IgD-negative memory B cell (primary cell): Measurements from ENCODE around the gene ATP10A. TPM values are rescaled to one million over a fixed set of nuclear protein-coding genes. Genes with fewer than 3 reads are reported as not detected.

Experiments used
- H3K27ac Mint-ChIP-seq, 3 donors: one replicate each; pipeline ENCODE4 v1.8.0; 2020 to 2022; ENCODE audit warnings: mild to moderate bottlenecking in 3 of 3, mixed read lengths in 3 of 3, moderate library complexity in 1 of 3
- H3K27me3 Mint-ChIP-seq: one replicate; pipeline ENCODE4 v1.8.0; 2021; ENCODE audit warnings: mixed read lengths
- H3K36me3 Mint-ChIP-seq: one replicate; pipeline ENCODE4 v1.8.0; 2020; ENCODE audit warnings: mild to moderate bottlenecking, mixed read lengths
- H3K4me1 Mint-ChIP-seq, 3 donors: one replicate each; pipeline ENCODE4 v1.8.0; 2020 to 2022; ENCODE audit warnings: mixed read lengths in 3 of 3, mild to moderate bottlenecking in 1 of 3
- H3K4me3 Mint-ChIP-seq, 4 donors: one replicate each; pipeline ENCODE4 v1.8.0; 2020 to 2022; ENCODE audit warnings: mild to moderate bottlenecking in 4 of 4, mixed read lengths in 4 of 4, moderate library complexity in 3 of 4
- H3K9me3 Mint-ChIP-seq, 3 donors: one replicate each; pipeline ENCODE4 v1.8.0; 2020 to 2021; ENCODE audit warnings: mixed read lengths in 3 of 3, mild to moderate bottlenecking in 1 of 3
- polyA plus RNA-seq: library from polyadenylated mRNA; unstranded; fragments of 300-500 nt; fragmentation: Illumina TruSeq; gene quantifications from one replicate; pipeline ENCODE4 v1.2.3, GENCODE V29; 2021

Gene ATP10A, protein sequence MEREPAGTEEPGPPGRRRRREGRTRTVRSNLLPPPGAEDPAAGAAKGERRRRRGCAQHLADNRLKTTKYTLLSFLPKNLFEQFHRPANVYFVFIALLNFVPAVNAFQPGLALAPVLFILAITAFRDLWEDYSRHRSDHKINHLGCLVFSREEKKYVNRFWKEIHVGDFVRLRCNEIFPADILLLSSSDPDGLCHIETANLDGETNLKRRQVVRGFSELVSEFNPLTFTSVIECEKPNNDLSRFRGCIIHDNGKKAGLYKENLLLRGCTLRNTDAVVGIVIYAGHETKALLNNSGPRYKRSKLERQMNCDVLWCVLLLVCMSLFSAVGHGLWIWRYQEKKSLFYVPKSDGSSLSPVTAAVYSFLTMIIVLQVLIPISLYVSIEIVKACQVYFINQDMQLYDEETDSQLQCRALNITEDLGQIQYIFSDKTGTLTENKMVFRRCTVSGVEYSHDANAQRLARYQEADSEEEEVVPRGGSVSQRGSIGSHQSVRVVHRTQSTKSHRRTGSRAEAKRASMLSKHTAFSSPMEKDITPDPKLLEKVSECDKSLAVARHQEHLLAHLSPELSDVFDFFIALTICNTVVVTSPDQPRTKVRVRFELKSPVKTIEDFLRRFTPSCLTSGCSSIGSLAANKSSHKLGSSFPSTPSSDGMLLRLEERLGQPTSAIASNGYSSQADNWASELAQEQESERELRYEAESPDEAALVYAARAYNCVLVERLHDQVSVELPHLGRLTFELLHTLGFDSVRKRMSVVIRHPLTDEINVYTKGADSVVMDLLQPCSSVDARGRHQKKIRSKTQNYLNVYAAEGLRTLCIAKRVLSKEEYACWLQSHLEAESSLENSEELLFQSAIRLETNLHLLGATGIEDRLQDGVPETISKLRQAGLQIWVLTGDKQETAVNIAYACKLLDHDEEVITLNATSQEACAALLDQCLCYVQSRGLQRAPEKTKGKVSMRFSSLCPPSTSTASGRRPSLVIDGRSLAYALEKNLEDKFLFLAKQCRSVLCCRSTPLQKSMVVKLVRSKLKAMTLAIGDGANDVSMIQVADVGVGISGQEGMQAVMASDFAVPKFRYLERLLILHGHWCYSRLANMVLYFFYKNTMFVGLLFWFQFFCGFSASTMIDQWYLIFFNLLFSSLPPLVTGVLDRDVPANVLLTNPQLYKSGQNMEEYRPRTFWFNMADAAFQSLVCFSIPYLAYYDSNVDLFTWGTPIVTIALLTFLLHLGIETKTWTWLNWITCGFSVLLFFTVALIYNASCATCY (N-terminal part only)
- polyA plus RNA-seq, result 0.48 TPM

GRCh38 chr15:25863111-25863967, at the start of gene ATP10A:
ATP10A (minus strand) TSS chr15:25863327; CDS start chr15:25863096, 231 bp downstream.
- no peak within 1 kb of the TSS for H3K27ac Mint-ChIP-seq
- peaks cover 8 to 15% (median 12%) of the 10 kb centered on the region in 3 donors for H3K4me1 Mint-ChIP-seq
- peak within 1 kb of the TSS; percentile 24 to 84 (median 78) for H3K4me3 Mint-ChIP-seq
- H3K9me3 Mint-ChIP-seq, result peaks cover 0 to under 1% (median 0%) of the 10 kb centered on the region in 3 donors
- H3K27me3 Mint-ChIP-seq, result peaks cover 48% of the 10 kb centered on the region
- H3K36me3 Mint-ChIP-seq, result peaks cover 2% of the 10 kb centered on the region

DNA sequence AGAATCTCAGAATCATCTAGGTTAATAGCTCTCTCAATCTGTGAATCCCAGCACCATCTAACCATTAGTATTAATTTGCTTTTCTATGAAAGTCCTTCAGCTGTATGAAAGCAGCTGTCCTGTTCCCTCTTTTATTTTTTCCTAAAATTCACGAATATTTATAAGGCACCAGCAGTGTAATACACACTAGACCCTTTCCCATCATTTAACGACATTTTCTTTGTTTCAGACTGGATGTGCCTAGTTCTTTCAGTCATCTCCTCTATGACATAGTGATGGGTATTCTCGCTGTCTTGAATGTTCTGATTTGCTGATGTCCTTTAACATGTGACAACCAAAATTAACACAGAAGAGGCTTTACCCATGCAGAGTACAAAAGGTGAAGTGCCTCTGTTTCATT, 48.9 kb upstream of the ATP10A start:
- Mint-ChIP-seq H3K27me3 (no peaks in the 10 kb centered on the region), H3K27ac (no peak overlapping the region), H3K9me3 (peaks cover 0 to 6% (median 2%) of the 10 kb centered on the region in 3 donors), H3K36me3 (no peaks in the 10 kb centered on the region), H3K4me3 (no peak overlapping the region), H3K4me1 (no peaks in the 10 kb centered on the region)

- no peaks in the 10 kb centered on the region for H3K4me1 Mint-ChIP-seq
- H3K27me3 Mint-ChIP-seq, result no peaks in the 10 kb centered on the region
- H3K9me3 Mint-ChIP-seq, result peaks cover 0 to 6% (median 2%) of the 10 kb centered on the region in 3 donors
- no peak overlapping the region for H3K27ac Mint-ChIP-seq
- H3K36me3 Mint-ChIP-seq, result no peaks in the 10 kb centered on the region
- no peak overlapping the region for H3K4me3 Mint-ChIP-seq
Measured at GRCh38 chr15:25910832-25911231, 47.7 kb upstream of the ATP10A start.

DNA sequence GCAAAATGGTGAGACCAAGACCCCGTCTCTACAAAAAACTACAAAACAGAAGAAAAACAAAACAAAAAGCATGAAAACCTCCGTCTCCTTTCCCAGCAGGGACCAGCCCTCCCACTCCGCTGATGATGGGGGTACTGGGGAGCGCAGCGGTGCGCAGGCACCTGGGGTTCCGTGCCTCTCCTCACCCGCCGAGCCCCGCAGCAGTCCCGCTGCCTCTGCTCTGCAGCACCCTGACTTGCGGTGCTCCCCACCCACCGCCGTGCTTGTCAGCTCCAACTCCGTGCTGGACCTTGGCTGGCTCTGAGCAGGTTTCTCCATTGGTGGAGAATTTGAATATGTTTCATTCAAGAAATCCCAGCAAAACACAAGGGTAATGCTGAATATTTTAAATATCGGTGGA, 46.7 kb upstream of the ATP10A start:
- H3K9me3 Mint-ChIP-seq, result peaks cover 0 to 6% (median 2%) of the 10 kb centered on the region in 3 donors
- no peak overlapping the region for H3K27ac Mint-ChIP-seq

DNA sequence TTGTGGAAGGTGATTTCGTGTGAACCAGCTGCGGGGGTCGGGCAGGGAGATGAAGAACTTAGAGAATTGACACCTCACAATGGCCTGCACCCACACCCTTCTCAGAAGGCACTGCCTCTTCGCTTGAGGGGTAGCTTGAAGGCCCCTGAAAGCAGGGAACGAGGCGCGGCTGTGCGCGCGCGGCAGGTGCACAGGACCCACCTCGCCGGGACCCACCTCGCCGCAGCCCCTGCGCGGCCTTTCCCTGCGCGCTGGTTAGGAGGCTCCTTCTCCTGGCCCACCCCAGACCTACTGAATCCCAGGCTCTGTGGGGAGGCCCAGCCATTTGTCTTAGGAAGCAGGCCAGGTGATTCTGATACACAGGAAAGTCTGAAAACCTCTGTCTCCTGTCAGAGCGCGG, 46.2 kb upstream of the ATP10A start:
- Mint-ChIP-seq H3K27ac (no peak overlapping the region), H3K4me3 (no peak overlapping the region), H3K9me3 (peaks cover 0 to 2% (median 2%) of the 10 kb centered on the region in 3 donors), H3K27me3 (no peaks in the 10 kb centered on the region), H3K4me1 (no peaks in the 10 kb centered on the region), H3K36me3 (no peaks in the 10 kb centered on the region)

More for the DNA sequence above, 46.7 kb upstream of the ATP10A start:
- H3K36me3 Mint-ChIP-seq, result no peaks in the 10 kb centered on the region
- H3K4me1 Mint-ChIP-seq, result no peaks in the 10 kb centered on the region
- H3K27me3 Mint-ChIP-seq, result no peaks in the 10 kb centered on the region
- H3K4me3 Mint-ChIP-seq, result no peak overlapping the region

GRCh38 chr15:25905140-25905539, 42.0 kb upstream of the ATP10A start:
- no peak overlapping the region for H3K4me3 Mint-ChIP-seq
- H3K27me3 Mint-ChIP-seq, result no peaks in the 10 kb centered on the region
- peaks cover 0 to 3% (median 0%) of the 10 kb centered on the region in 3 donors for H3K4me1 Mint-ChIP-seq
- H3K9me3 Mint-ChIP-seq, result no peaks in the 10 kb centered on the region
- no peak overlapping the region for H3K27ac Mint-ChIP-seq
- H3K36me3 Mint-ChIP-seq, result peaks cover 2% of the 10 kb centered on the region

DNA sequence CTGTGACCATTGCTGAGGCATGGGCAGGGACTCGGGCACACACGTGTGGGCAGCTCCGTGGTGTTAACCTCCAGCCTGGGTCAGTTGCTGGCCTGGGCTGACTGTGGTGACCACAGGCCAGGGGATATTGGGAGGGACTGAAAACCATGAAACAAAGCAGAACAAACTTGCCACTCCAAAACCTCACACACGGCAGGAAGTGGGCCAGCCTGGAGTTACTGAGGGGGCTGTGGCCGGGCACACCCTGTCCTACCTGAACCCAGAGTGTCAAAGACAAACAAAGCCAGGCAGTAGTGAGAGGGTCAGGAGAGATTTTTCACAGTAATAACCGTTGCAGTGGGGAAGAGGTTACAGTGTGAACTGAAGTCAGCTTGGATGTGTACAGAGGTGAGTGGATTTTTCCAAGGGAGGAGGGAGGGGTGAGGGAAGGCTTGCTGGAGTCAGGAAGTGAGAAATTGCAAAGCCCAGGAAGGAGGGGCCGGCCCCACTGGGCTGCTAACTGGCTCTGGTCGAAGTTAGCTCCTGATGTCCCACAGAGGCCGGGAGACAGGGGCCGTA, 40.0 kb upstream of the ATP10A start:
- Mint-ChIP-seq H3K27me3 (no peaks in the 10 kb centered on the region), H3K36me3 (peaks cover 2% of the 10 kb centered on the region), H3K9me3 (no peaks in the 10 kb centered on the region), H3K27ac (no peak overlapping the region), H3K4me1 (peaks cover 0 to 3% (median 0%) of the 10 kb centered on the region in 3 donors), H3K4me3 (no peak overlapping the region)

DNA sequence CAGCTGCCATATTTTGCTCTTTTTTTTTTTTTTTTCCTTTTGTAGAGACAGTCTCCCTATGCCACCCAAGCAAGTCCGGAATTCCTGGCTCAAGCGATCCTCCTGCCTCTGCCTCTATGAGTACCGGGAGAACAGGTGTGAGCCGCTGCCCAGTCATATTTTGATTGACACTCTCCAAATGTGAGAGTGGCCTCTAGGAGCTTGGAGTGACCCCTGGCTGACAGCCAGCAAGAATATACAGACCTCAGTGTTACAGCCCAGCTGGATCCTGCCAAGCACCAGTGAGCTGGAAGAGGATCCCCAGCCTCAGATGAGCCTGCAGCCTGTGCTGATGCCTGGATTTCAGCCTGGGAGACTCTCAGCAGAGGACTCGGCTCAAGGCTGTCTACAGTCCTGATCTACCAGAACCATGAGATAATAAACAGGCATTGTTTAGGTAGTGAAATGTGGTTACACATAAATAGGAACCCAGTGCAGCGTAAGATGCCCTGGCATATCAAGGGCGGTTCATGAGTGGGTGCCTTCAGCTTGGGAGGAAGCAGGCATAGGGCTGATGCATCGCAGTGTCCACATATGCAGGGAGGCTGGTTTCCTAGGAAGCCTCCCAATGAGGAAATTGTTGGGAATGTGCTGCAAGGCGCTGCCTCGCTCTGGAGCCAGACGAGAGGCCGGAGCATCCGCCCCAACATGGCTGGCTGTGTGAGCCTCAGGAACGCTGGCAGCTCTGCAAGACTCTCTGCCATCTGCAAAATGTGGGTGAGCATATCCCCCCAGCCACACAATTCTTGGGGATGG, 38.9 kb upstream of the ATP10A start:
- no peak overlapping the region for H3K27ac Mint-ChIP-seq
- H3K4me1 Mint-ChIP-seq, result peaks cover 0 to 3% (median 0%) of the 10 kb centered on the region in 3 donors
- peaks cover 2% of the 10 kb centered on the region for H3K36me3 Mint-ChIP-seq
- no peaks in the 10 kb centered on the region for H3K27me3 Mint-ChIP-seq
- H3K9me3 Mint-ChIP-seq, result no peaks in the 10 kb centered on the region
- H3K4me3 Mint-ChIP-seq, result no peak overlapping the region

GRCh38 chr15:25900901-25901300, 37.8 kb upstream of the ATP10A start:
- Mint-ChIP-seq H3K27me3 (no peaks in the 10 kb centered on the region), H3K36me3 (peaks cover 2% of the 10 kb centered on the region), H3K4me3 (no peak overlapping the region), H3K27ac (no peak overlapping the region), H3K4me1 (peaks cover 0 to 3% (median 0%) of the 10 kb centered on the region in 3 donors), H3K9me3 (no peaks in the 10 kb centered on the region)

GRCh38 chr15:25900431-25900830, 37.3 kb upstream of the ATP10A start:
- no peak overlapping the region for H3K4me3 Mint-ChIP-seq
- H3K9me3 Mint-ChIP-seq, result no peaks in the 10 kb centered on the region
- peaks cover 0 to 3% (median 0%) of the 10 kb centered on the region in 3 donors for H3K4me1 Mint-ChIP-seq
- H3K27me3 Mint-ChIP-seq, result no peaks in the 10 kb centered on the region
- H3K36me3 Mint-ChIP-seq, result peaks cover 2% of the 10 kb centered on the region
- no peak overlapping the region for H3K27ac Mint-ChIP-seq

GRCh38 chr15:25899870-25900269, 36.7 kb upstream of the ATP10A start:
- Mint-ChIP-seq H3K4me3 (no peak overlapping the region), H3K4me1 (peaks cover 0 to 3% (median 0%) of the 10 kb centered on the region in 3 donors), H3K27ac (no peak overlapping the region), H3K36me3 (peaks cover 2% of the 10 kb centered on the region), H3K27me3 (no peaks in the 10 kb centered on the region), H3K9me3 (no peaks in the 10 kb centered on the region)

GRCh38 chr15:25897658-25898057, 34.5 kb upstream of the ATP10A start:
- peaks cover 3% of the 10 kb centered on the region for H3K27me3 Mint-ChIP-seq

DNA sequence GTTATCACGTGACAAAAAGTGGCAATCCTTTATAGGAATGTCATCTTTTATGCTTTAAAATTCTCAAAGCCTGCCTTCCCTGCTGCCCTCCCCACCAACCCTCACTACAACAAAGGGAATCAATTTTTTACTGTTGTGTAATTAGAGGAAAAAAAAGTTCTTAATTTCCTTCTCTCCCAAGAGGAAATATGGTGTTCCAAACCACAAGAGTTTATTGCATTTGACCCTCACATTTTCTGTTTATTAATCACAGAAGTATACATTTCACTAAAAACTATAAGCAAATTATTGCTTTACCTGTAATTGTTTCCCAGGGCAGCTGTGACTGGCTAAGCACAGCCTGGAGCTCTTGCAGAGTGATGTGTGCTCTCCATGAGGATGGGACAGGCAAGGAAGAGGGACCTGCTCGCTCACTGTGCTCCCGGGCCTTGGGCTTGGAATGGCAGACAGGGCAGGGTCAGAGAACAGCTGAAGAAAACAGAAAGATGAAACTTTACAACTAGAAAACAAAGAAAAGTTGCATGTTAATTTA, 31.3 kb upstream of the ATP10A start:
- Mint-ChIP-seq H3K27ac (peak overlapping the region in 1 of 3 donors; percentile 36), H3K9me3 (peaks cover 0 to 4% (median 0%) of the 10 kb centered on the region in 3 donors), H3K27me3 (peaks cover 11% of the 10 kb centered on the region), H3K4me3 (no peak overlapping the region), H3K36me3 (no peaks in the 10 kb centered on the region), H3K4me1 (no peaks in the 10 kb centered on the region)

More at GRCh38 chr15:25897658-25898057, 34.5 kb upstream of the ATP10A start:
- peaks cover 0 to 2% (median 0%) of the 10 kb centered on the region in 3 donors for H3K9me3 Mint-ChIP-seq
- no peak overlapping the region for H3K27ac Mint-ChIP-seq
- no peaks in the 10 kb centered on the region for H3K36me3 Mint-ChIP-seq
- no peaks in the 10 kb centered on the region for H3K4me1 Mint-ChIP-seq
- no peak overlapping the region for H3K4me3 Mint-ChIP-seq
